Measurements from ENCODE around the gene CENATAC. TPM values are rescaled to one million over a fixed set of nuclear protein-coding genes. Genes with fewer than 3 reads are reported as not detected.

The CENATAC gene
- total and polyA plus RNA-seq, 9 of the 15 experiments (the other 6 are each of a cell fraction or from before 2014, with no cell fraction given), result 2.4 to 25.5 (median 13.7) TPM

DNA sequence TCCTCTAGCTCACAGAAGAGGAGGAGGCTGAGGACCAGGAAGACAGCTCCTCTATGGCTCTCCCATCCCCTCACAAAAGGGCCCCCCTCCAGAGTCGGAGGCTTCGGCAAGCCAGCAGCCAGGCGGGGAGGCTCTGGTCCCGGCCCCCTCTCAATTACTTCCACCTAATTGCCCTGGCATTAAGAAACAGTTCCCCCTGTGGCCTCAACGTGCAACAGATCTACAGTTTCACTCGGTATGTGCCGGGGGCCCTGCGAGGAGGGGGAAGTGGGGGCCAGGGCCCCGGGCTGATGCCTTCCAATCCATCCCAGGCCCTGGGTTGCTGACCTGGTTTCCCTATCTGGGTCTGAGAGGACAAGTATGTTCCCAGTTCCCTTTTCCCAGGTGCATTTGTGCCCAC lies 18.5 kb upstream of the CENATAC start (continued):
- TF ChIP-seq, protein P1, sequence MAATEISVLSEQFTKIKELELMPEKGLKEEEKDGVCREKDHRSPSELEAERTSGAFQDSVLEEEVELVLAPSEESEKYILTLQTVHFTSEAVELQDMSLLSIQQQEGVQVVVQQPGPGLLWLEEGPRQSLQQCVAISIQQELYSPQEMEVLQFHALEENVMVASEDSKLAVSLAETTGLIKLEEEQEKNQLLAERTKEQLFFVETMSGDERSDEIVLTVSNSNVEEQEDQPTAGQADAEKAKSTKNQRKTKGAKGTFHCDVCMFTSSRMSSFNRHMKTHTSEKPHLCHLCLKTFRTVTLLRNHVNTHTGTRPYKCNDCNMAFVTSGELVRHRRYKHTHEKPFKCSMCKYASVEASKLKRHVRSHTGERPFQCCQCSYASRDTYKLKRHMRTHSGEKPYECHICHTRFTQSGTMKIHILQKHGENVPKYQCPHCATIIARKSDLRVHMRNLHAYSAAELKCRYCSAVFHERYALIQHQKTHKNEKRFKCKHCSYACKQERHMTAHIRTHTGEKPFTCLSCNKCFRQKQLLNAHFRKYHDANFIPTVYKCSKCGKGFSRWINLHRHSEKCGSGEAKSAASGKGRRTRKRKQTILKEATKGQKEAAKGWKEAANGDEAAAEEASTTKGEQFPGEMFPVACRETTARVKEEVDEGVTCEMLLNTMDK (IDR thresholded peaks at IDR 0.05; ENCODE audit: borderline replicate concordance, insufficient read depth, low read depth, low read length, poor library complexity, severe bottlenecking), result peak; percentile 54
- TF ChIP-seq MEF2A (IDR thresholded peaks at IDR 0.05; ENCODE audit: control insufficient read depth, low read depth, low read length) (no peak), SRSF1 (IDR thresholded peaks at IDR 0.05; ENCODE audit: low read depth, low read length) (no peak), FOXP1 (CRISPR knock-in tag; IDR thresholded peaks at IDR 0.05) (no peak), NCOA4 (IDR thresholded peaks at IDR 0.05; ENCODE audit: partially characterized antibody) (no peak), RHOXF2B (CRISPR knock-in tag; conservative IDR thresholded peaks at IDR 0.05) (no peak), SMARCC2 (IDR thresholded peaks at IDR 0.05; ENCODE audit: low read depth) (0 out of 2 replicates have a peak, but pooled peaks have one; percentile 30)
- TF ChIP-seq, protein P2, sequence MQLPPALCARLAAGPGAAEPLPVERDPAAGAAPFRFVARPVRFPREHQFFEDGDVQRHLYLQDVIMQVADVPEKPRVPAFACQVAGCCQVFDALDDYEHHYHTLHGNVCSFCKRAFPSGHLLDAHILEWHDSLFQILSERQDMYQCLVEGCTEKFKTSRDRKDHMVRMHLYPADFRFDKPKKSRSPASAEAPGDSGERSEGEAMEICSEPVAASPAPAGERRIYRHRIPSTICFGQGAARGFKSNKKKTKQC (CRISPR knock-in tag; IDR thresholded peaks at IDR 0.05), result 0 out of 2 replicates have a peak, but pooled peaks have one; percentile 8
- TF ChIP-seq, protein P3, sequence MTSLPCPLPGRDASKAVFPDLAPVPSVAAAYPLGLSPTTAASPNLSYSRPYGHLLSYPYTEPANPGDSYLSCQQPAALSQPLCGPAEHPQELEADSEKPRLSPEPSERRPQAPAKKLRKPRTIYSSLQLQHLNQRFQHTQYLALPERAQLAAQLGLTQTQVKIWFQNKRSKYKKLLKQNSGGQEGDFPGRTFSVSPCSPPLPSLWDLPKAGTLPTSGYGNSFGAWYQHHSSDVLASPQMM (CRISPR knock-in tag; IDR thresholded peaks at IDR 0.05), result no peak
- TF ChIP-seq, protein P4, sequence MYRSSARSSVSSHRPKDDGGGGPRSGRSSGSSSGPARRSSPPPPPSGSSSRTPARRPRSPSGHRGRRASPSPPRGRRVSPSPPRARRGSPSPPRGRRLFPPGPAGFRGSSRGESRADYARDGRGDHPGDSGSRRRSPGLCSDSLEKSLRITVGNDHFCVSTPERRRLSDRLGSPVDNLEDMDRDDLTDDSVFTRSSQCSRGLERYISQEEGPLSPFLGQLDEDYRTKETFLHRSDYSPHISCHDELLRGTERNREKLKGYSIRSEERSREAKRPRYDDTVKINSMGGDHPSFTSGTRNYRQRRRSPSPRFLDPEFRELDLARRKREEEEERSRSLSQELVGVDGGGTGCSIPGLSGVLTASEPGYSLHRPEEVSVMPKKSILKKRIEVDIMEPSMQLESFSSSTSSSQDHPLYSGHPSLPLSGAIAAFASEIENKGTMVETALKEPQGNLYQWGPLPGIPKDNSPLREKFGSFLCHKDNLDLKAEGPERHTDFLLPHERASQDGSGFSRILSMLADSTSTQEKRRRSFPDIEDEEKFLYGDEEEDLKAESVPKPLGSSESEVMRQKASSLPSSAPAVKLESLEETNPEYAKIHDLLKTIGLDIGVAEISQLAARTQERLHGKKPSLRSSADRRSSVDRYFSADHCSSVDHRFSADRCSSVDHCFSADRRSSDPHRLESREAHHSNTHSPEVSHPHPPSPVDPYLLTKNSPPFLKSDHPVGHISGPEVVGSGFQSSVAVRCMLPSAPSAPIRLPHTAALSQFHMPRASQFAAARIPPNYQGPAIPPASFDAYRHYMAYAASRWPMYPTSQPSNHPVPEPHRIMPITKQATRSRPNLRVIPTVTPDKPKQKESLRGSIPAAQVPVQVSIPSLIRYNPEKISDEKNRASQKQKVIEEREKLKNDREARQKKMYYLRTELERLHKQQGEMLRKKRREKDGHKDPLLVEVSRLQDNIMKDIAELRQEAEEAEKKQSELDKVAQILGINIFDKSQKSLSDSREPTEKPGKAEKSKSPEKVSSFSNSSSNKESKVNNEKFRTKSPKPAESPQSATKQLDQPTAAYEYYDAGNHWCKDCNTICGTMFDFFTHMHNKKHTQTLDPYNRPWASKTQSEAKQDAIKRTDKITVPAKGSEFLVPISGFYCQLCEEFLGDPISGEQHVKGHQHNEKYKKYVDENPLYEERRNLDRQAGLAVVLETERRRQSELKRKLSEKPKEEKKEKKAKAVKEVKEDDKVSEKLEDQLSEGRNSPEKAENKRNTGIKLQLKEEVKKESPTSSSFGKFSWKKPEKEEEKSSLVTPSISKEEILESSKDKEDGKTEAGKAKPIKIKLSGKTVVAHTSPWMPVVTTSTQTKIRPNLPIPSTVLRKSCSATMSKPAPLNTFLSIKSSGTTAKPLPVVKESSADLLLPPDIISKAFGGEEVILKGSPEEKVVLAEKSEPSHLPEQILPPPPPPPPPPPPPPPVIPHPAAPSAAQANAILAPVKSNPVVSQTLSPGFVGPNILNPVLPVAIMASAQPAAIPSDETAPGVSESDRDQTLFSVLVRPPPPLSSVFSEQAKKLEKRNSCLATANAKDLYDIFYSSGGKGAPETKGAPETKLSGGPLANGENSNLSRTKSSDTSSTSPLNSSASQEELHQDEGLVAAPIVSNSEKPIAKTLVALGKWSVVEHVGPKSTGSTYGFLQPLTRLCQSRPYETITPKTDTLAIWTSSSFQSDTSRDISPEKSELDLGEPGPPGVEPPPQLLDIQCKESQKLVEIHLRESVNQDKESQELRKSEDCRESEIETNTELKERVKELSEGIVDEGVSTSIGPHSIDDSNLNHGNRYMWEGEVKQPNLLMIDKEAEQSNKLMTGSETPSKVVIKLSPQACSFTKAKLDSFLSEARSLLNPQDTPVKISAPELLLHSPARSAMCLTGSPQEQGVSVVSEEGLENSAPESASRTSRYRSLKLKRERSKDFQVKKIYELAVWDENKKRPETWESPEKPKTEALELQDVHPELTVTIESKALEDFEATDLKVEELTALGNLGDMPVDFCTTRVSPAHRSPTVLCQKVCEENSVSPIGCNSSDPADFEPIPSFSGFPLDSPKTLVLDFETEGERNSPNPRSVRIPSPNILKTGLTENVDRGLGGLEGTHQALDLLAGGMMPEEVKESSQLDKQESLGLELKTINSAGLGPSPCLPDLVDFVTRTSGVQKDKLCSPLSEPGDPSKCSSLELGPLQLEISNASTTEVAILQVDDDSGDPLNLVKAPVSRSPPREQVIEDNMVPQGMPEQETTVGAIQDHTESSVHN (IDR thresholded peaks at IDR 0.05; ENCODE audit: borderline replicate concordance in 1 of 2, low read depth in 1 of 2), result no peak
